Germinal center (tissue), 1 donor: ENCODE results near the gene AAR2.
A peak's percentile ranks its signal among the peaks of the same experiment; 100 is the strongest.

Experiments used
- DNase-seq: peaks from one replicate; pipeline ENCODE4 v3.0.0; 2012; ENCODE audit warnings: mixed read lengths, low spot score

Gene AAR2

DNA sequence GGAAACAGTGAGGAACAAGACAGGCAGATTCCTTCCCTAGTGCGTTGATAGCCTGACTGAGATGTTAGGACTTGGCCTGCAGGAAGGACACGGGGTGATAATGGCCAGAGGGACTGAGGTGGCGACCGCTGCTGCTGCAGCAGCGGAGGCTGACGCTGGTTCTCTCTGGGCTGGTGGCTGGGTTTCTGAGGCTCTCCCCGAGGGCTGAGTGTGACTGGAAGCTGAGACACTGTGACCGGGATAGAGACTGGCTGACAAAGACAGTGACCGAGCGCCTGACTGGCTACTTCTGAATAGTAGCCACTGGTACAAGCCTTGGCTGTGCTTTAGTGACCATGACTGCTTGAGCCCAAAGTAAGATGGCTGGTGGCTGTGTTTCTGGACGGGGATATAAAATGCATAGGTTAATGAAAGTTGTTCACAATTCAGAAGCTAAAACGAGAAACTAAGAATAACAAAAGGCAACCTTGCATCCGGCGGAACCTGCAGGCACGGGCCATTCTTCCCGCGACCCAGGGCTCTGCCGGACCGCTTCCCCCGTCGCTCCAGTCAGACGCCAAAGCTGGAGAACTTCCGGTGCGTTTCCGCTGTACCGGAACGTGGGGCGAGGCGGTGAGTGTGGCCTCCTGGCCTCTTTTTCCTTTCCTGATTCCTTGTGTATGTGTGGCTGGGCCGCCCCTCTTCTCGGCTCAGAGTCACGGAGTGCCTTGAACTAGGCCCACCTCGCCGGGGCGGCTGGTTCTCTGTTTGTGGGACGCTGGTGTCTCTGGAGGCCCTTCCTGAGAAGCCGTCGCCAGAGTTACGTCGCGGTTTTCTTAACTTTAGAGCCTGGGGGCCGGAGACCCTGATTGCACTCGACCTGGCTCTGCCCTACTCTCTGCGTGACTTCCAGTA is at the start of gene AAR2:
Gene AAR2 (plus strand): TSS at position 587 of the 894 bp plus-strand sequence. CDS start 3,391 bp downstream, outside the sequence.
- peak; percentile 63 for DNase-seq

DNA sequence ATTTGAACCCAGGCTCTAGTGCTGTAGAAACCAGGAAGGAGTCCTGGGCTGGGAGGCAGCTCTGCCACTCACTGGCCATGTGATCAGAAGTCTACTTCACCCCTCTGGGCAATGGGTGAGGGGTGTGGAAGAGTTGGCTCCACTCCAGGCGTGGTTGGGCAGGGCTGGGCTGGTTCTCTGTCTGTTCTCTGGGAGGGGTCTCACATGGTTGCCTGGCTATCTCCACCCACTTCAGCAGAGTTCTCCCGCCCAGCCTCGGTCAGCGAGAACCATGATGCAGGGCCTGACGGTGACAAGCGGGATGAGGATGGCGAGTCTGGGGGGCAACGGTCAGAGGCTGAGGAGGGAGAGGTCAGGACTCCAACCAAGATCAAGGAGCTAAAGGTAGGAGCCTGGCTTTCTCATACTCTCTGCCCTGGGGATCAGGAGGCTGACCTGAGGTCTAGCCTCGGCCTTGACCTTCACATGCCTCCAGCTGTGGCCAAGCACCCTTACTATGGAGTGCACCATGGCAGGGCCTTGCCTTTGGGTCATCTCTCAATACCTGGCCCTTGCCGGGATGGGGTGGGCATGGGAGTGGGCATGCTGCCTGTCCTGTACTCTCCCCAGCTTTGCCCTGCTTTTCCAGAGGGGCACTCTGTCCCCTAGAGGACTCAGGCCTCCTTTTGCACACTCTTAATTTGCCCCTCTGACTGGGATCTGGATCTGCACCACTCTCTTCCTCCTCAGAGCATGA is 42.1 kb upstream of the AAR2 start:
- DNase-seq, result no peak

GRCh38 chr20:36196676-36197075 is 39.6 kb upstream of the AAR2 start:
- DNase-seq, result no peak

GRCh38 chr20:36197271-36197670 is 39.0 kb upstream of the AAR2 start:
- DNase-seq, result no peak

- peak; percentile 76 for DNase-seq
Observed at GRCh38 chr20:36199345-36200257, 36.7 kb upstream of the AAR2 start.

GRCh38 chr20:36200451-36200850 is 35.8 kb upstream of the AAR2 start:
- no peak for DNase-seq

DNA sequence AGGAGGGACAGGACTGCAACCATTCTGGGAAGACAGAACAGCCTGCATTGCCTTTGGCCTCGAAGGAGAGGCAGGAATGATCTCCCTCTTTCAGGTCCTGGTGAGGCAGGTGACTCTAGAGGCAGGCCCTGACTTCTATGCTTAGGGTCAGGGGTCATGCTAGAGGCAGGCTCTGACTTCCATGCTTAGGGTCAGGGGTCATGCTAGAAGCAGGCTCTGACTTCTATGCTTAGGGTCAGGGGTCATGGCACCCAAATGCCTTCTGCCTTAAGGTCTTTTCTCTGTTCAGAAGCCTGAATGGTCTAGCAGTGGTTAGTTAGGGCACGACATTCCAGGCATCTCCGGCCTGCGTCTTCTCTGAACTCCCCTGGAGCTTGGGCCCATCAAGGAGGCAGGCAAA is 35.1 kb upstream of the AAR2 start:
- no peak for DNase-seq

- DNase-seq, result peak; percentile 86
Observed at GRCh38 chr20:36202891-36203338, 33.4 kb upstream of the AAR2 start.

DNA sequence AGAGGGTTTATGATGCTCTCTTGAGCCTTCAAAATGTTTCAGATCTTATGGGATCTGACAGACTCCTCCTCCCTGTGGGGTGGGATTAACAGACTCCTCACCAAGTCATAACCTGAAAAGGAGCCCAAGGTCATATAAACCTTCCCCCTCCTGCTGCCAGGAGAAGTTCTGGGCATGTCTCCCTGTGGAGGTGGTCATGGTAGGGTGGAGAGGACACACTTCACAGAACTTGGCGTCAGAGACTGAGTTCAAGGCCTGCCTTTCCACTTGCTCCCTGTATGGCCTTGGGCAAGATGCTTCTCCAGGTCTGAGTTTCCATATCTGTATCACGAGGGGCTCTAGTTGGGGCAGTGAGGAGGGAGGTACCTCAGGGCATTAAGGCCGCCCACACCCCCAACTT is 32.4 kb upstream of the AAR2 start:
- DNase-seq, result no peak

- DNase-seq, result no peak
Observed at GRCh38 chr20:36205026-36205425, 31.3 kb upstream of the AAR2 start.

DNA sequence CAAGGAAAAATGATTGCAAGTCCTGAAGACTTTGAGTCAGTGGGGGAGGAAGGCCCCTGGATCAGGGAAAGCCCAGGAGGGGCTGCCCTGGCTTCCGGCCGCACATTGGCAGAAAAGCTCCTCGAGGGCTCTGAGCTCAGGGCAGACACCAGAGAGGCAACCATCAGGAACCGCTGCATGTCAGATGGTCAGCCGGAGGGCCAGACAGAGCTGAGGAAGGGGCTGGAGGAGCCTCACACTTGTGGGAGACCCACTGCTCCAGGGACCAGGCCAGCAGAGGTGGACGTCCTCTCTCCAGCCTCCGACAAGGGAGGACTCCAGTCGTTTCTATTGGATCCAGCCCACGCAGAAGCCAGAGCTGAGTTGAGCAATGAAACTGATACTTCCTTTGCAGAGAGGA is 30.2 kb upstream of the AAR2 start:
- DNase-seq, result no peak

DNA sequence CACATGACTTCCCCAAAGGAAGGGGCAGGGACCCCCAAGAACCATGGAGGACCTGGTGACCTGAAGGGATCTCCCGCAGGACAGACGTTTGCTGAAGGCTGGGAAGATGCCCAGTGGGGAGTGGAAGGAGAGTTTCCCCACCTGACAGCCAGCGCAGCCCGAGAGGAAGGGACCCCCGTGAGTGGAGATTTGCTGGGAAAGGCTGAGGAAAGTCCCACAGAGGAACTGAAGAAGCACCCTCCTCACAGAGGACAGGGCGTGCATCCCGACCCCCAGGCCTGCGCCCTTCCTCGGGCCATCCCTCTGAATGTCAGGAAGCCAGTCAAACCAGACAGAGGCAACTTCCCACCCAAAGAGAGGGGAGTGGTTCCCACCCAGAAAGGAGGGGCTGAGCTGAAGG is 29.6 kb upstream of the AAR2 start:
- no peak for DNase-seq

DNA sequence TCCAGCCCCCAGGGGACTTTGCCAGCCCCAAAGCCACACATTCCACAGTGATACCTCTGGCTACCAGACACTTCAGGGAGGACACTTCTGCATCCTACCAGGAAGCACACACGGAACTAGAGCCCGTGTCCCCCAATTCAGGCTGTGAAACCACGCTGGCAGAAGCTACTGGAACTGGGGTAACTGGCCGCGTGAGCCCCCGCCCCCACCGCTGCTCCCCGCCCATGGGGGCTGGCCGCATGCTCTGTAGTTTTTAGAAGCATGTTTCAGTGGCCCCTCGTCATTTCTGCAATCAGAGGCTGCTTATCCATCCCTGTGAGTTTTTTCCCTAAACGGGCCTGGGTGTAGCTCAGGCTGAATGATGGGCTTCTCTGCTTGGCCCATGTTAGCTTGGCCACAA is 28.7 kb upstream of the AAR2 start:
- DNase-seq, result no peak

DNA sequence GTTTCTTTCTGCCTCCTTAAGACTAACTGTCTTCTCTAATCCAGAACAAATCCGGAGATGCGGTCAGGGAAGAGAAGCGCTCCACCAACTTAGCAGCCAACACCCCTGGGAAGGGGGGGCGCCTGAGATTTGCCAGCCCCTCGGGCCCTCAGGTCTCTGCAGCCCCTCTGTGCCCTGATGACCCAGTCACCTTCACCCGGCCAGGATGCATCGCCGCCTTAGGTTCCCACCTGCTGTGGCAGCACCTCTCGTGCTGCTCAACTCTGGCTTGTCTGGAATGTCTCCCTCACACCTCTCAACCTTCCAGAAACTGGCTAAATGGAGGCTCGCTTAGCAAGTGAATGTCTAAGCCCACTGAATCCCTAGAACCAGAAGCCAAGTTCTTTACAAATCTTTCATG is 28.0 kb upstream of the AAR2 start:
- no peak for DNase-seq

DNA sequence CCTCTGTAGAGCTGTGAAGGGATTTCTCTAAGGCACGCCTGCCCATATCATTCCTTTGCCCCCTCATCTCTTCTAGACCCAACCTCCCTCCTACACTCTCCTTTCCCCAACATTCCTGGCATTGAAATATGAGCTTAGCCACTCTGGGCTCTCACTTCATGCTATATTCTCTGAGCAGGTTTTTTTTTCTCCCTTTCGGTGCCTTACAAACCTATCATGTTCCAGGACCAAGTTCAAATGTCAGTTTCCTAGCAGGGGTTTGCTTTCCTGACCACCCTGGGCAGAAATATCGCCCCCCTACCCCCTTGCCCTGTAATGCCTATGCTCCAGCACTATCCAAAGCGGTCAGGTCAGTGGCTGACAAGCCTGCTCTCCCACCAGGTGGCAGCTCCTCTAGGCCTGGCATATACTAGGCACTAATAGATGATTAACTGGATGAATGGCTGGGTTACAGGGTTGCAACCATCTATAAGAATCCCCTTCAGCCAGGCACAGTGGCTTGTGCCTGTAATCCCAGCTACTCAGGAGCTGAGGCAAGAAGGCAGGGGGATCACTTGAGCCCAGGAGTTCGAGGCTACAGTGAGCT is 25.7 kb upstream of the AAR2 start:
- no peak for DNase-seq

DNA sequence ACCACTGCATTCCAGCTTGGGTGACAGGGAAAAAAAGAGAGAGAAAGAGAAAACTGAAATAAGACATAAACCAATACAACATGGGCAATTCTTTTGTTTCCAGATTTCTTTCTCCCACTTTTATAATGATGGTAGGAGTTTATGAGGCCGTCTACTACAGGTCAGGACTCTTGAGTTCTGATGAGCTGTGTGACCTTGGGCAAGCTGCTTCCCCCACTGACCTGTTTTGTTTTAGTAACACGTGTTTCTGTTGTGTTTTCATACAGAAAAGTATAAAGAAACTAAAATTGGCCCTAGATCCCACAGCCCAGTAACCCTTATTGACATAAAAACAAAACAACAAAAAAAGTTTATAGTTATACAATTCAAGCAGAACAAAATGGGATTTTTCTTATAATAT is 22.9 kb upstream of the AAR2 start:
- no peak for DNase-seq

GRCh38 chr20:36214684-36215256 is 21.5 kb upstream of the AAR2 start:
- peak; percentile 28 for DNase-seq

DNA sequence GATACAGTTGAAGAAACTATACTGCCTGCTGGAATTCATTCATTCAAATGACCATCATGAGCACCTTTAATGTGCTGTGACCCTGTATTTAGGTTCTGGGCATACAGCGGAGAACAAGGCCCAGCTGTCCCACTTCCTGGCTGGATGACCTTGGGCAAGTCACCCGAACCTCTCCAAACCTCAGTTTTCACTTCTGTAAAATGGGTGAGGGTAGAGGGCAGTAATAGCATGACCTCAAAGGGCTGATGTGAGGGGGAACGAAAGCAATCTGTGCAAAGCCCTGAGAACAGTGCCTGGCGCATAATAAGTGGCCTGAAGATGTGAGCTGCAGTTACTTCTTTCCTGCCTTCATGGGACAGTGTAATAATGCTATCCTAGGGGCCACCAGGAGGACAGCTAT is 20.5 kb upstream of the AAR2 start:
- DNase-seq, result no peak

GRCh38 chr20:36216314-36217025 is 19.8 kb upstream of the AAR2 start:
- DNase-seq, result no peak

DNA sequence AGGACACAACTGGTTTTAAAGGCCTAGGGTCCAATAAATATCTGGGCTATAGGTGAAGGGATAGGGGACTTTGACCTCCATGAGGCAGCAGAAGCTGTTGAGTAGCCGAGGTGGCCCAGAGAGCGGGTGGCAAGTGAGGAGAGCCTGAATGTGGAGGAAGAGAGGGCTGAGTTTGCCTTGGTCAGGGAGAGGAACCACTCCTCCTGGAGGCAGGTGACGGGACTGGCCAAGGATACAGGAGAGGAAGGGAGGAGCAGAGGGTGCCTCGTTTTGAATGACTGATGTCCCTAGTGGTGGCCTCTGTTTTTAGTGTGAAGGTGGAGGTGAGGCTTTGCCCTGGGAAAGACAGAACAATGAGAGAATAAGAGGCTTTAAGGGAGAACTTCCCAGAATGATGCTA is 19.1 kb upstream of the AAR2 start:
- DNase-seq, result no peak
